Measurements from ENCODE around the gene CCDC33.

- TF ChIP-seq POLR2AphosphoS5 (IDR thresholded peaks at IDR 0.05; ENCODE audit: low read length), result no peak
- TF ChIP-seq TAF1 (IDR thresholded peaks at IDR 0.05; ENCODE audit: borderline replicate concordance, low read depth, low read length), result no peak
- TF ChIP-seq POLR2A (IDR thresholded peaks at IDR 0.05; ENCODE audit: low read depth, low read length), result no peak
- no peak for TF ChIP-seq NR2C2 (IDR thresholded peaks at IDR 0.05; ENCODE audit: borderline replicate concordance, control insufficient read depth, insufficient read length, low read depth)
- TF ChIP-seq, protein P1, sequence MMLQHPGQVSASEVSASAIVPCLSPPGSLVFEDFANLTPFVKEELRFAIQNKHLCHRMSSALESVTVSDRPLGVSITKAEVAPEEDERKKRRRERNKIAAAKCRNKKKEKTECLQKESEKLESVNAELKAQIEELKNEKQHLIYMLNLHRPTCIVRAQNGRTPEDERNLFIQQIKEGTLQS (IDR thresholded peaks at IDR 0.05; ENCODE audit: borderline replicate concordance, extremely low read depth, low read depth, low read length), result no peak
Measured at GRCh38 chr15:74257105-74257504, 21.0 kb downstream of the CCDC33 start.

Data from GM12878 (cell line).